ENCODE measurements around the gene SCCPDH.

DNA sequence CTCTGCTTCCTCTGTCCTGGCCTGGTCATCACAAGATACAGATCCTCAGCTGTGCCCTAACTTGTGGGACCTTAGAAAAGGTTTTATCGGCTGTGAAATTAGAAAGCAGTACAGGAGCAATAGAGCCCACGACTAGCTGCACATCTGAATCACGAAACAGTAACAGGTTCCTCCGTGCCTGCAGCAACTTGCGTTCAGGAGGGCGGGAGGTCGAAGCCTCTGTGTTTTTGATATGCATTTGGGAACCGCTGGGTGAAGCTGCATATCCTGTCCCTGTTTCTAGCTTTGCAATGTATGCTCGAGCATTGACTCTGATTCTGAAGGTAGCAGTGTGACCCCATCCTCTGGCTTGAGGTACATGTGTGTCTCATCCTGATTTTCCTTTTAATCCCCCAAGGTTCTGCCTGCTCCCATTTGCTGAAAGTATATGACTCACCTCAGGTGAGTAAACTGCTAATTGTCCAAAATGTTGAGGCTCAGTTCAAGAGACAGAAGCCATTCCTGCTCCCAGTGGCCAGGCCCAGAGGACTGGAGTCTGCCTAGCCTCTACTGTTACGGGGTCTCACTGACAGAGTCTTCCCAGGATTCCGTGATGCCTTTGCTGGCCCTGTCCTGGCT, 44.3 kb downstream of the SCCPDH start:
- TF ChIP-seq, protein P1, sequence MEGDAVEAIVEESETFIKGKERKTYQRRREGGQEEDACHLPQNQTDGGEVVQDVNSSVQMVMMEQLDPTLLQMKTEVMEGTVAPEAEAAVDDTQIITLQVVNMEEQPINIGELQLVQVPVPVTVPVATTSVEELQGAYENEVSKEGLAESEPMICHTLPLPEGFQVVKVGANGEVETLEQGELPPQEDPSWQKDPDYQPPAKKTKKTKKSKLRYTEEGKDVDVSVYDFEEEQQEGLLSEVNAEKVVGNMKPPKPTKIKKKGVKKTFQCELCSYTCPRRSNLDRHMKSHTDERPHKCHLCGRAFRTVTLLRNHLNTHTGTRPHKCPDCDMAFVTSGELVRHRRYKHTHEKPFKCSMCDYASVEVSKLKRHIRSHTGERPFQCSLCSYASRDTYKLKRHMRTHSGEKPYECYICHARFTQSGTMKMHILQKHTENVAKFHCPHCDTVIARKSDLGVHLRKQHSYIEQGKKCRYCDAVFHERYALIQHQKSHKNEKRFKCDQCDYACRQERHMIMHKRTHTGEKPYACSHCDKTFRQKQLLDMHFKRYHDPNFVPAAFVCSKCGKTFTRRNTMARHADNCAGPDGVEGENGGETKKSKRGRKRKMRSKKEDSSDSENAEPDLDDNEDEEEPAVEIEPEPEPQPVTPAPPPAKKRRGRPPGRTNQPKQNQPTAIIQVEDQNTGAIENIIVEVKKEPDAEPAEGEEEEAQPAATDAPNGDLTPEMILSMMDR (IDR thresholded peaks at IDR 0.05): no peak
- TF ChIP-seq POLR2A (IDR thresholded peaks at IDR 0.05): no peak
